Tibial nerve (tissue), 3 donors: ENCODE data around the gene DNAH10.

Source experiments
- POLR2A ChIP-seq, 2 donors: fragments of 450-650 bp; IDR thresholded peaks; one replicate each; pipeline ENCODE4 v1.6.1; 2017; ENCODE audit warnings: antibody characterized with exemption in 2 of 2, mild to moderate bottlenecking in 2 of 2, moderate library complexity in 2 of 2
- TF ChIP-seq, protein P1 (sequence below), 5 experiments: fragments of 200-600 bp in 3 of 5; fragments of 450-650 bp in 2 of 5; sonication (generic) in 3 of 5; IDR thresholded peaks; one replicate each; pipeline ENCODE4 v1.5.1; 2016 to 2019; ENCODE audit warnings: antibody characterized with exemption in 5 of 5, mild to moderate bottlenecking in 3 of 5, moderate library complexity in 2 of 5

DNA sequence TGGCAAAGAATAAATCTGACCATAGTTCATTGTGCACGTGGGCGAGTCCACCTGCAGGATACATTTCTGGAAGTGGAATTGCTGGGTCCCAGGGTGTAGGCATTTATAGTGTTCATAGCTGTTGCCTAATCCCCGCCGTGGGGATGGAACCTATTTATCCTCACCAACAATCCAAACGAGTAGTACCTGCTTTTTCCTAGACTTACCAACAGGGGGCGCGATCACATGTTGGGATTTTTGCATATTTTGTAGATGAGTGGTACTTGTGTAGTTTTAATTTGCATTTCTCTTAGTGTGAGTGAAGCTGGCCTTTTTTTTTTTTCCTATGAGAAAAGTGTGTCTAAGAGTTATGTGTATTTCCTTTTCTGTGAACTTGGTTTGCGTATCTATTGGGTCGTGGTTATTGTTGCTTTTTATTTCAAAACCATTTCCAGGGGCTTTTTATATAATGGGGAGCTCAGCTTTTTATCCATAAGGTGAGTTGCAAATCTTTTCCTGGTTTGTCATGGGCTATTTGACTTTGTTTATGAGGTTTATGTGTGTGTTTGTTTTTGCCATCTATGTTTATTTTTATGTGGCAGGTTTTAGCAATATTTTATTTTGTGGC is 143.3 kb downstream of the DNAH10 start:
- TF ChIP-seq, protein P1, sequence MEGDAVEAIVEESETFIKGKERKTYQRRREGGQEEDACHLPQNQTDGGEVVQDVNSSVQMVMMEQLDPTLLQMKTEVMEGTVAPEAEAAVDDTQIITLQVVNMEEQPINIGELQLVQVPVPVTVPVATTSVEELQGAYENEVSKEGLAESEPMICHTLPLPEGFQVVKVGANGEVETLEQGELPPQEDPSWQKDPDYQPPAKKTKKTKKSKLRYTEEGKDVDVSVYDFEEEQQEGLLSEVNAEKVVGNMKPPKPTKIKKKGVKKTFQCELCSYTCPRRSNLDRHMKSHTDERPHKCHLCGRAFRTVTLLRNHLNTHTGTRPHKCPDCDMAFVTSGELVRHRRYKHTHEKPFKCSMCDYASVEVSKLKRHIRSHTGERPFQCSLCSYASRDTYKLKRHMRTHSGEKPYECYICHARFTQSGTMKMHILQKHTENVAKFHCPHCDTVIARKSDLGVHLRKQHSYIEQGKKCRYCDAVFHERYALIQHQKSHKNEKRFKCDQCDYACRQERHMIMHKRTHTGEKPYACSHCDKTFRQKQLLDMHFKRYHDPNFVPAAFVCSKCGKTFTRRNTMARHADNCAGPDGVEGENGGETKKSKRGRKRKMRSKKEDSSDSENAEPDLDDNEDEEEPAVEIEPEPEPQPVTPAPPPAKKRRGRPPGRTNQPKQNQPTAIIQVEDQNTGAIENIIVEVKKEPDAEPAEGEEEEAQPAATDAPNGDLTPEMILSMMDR (IDR thresholded peaks at IDR 0.05) = peak; percentile 63 to 70 (median 63)
- no peak for TF ChIP-seq POLR2A (IDR thresholded peaks at IDR 0.05)
